HG03442 (cell line): ENCODE results near the gene FBXL15.

ENCODE experiments used
- ATAC-seq: cut with Tn5 transposase; IDR thresholded peaks from one replicate; pipeline ENCODE4 v1.9.1; 2021; ENCODE audit warnings: mild to moderate bottlenecking, moderate library complexity; ENCODE audit not compliant: unreplicated experiment

FBXL15 gene

GRCh38 chr10:102420714-102421506 lies at the start of gene FBXL15:
Gene FBXL15, plus strand, starts transcription at chr10:102420836. Its CDS starts 294 bp downstream, at chr10:102421130.
- peak; percentile 71 for ATAC-seq

GRCh38 chr10:102371295-102371694 lies 49.3 kb upstream of the FBXL15 start:
- ATAC-seq = no peak

- no peak for ATAC-seq
Observed at GRCh38 chr10:102375250-102375649, 45.4 kb upstream of the FBXL15 start.

DNA sequence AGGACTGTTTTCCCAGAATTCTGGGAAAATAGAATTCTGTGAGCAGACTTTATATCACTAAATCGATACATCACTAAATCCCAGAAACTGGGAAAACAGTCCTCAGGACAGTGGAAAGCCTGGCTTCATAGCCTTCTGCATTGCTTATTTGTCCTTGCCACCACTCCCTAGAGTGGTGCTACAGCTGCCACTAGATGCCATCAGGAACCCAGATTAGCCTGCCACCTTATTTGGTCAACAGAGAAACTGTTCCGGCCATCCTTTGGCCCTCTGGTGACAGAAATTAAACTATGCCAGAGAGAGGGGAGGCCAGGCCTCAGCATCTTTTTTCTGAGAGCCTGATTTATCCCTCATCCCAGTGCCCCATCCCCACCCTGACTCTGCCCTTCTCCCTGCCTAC lies 44.8 kb upstream of the FBXL15 start:
- no peak for ATAC-seq

- ATAC-seq = no peak
Observed at GRCh38 chr10:102376901-102377300, 43.7 kb upstream of the FBXL15 start.

GRCh38 chr10:102379383-102379782 lies 41.3 kb upstream of the FBXL15 start:
- ATAC-seq = no peak

DNA sequence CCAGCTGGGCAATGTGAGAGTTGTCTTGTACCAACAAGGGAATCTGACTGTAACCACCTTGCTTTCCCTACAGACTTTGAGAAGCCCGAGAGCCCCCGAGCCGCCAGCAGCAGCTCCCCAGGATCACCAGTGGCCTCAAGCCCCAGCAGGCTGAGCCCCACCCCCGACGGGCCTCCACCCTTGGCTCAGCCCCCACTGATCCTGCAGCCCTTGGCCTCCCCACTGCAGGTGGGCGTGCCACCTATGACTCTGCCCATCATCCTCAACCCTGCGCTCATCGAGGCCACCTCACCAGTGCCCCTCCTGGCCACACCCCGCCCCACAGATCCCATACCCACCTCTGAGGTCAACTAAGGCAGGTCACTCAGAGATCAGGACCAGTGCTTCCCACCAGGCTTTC lies 38.7 kb upstream of the FBXL15 start:
- no peak for ATAC-seq

DNA sequence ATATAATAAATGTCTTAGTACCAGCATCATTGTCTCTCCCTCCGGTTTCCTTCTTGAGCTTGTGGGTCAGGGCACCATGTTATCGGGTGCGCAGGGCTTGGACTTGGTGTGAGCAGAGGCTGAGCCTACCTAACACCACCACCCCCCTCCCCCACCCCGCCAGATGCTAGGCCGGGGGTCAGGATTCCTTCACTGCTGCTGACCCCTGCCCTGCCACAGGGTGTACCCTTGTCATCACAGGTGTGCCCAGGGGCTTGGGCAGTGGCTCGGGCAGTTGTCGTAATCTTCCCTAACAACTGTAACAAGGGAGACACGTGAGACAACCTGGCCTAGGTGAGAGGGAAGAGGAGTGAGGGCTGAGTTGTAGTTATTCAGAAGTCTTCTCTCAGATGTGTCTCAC lies 37.8 kb upstream of the FBXL15 start:
- ATAC-seq = no peak

DNA sequence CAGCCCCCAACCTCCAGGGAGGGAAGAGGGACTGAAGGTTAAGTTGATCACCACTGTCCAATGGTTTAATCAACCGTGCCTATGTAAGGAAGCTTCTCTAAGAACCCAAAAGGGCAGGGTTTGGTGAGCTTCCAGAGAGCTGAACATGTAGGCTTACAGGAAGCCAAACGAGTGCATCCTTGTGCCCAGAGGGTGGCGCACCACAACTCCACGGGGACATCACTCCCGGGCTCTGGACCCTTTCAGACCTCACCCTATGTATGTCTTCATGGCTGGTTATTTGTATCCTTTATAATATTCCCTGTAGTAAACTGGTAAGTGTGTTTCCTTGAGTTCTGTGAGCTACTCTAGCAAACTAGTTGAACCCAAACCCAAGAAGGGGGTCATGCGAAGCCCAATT lies 36.6 kb upstream of the FBXL15 start:
- ATAC-seq = no peak

DNA sequence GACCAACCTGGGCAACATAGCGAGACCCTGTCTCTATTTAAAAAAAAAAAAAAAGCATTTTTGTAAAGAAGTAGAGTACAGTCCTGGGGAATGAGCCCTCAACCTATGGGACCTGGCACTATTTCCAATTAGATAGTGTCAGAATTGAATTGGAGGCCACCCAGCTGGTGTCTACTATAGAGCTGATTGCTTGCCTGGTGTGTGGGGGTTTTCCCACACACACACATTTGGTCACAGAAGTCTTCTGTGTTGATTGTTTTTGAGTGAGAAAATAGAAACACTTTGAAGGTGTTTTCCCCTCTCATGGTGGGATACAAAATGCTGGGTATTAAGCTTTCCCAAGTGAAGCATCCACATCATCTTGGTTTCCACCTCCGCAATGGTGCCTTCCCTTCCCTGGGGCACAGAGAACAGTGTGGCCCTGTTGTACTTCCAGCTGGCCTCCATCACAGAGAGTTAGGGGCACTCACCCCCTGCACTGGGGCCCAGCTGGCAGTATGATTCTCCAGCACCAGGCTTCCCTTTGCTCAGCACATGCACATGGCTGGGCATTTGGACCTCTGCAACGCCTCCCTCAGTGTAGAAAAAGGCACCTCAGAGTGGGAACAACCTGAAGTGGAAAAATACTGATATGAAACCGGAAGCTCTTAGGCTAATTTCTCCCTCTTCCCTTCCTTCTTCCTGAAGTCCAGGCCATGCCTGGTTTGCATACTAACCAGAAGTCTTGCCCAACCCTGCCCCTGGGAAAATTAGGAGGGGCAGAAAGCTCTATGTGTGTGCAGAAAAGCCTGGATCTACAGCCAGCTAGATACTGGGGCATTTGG lies 35.8 kb upstream of the FBXL15 start:
- no peak for ATAC-seq

GRCh38 chr10:102389894-102390293 lies 30.7 kb upstream of the FBXL15 start:
- ATAC-seq = no peak

DNA sequence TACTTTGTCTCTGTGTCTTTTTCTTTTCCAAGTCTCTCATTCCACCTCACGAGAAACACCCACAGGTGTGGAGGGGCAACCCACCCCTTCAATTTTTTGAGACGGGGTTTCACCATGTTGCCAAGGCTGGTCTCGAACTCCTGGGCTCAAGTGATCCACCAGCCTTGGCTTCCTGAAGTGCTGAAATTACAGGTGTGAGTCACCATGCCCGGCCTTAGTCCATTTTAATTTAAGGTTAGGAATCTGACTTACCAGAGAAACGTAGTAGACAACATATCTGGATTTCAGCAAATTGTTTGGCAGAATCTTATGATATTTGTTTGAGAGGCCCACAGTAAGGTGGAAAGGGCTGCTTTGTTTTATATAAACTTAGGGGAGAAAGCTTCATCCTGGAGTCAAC lies 28.3 kb upstream of the FBXL15 start:
- ATAC-seq = no peak

- no peak for ATAC-seq
Observed at GRCh38 chr10:102393411-102394078, 27.1 kb upstream of the FBXL15 start.

- ATAC-seq = peak; percentile 80
Observed at GRCh38 chr10:102394079-102394800, 26.4 kb upstream of the FBXL15 start.

GRCh38 chr10:102394801-102395399 lies 25.7 kb upstream of the FBXL15 start:
- no peak for ATAC-seq

DNA sequence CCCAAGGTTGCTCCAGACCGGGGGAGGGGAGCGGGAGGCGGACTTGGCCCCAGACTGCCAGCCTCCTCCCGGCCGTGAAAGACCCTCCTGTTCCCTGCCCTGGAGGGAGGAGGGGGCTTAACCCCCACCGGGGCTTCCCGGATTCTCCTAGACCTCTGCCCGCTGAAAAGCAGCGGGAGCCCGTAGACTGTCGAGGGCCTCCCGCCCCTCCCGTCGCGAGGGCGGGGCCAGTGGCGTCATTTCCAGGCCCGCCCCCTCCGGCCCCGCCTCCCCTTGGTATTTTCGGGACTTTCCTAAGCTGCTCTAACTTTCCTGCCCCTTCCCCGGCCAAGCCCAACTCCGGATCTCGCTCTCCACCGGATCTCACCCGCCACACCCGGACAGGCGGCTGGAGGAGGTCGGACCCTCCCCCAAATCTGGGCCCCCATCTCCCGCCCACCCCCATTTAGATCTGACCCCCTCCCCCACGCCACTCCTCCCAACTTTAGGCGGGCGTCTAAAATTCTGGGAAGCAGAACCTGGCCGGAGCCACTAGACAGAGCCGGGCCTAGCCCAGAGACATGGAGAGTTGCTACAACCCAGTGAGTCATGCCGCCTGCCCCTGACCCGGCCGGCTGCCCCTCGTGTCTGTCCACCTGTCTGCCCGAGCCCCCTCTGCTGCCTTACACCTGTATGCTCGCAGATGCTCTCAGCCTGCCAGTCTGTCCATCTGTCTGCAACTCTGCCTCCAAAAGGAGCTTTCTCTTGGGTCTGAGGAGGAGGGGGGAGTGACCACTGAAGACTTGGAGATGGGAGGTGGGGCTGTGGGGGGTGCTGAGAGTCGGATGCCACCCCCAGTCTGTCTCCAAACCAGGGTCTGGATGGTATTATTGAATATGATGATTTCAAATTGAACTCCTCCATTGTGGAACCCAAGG lies 25.0 kb upstream of the FBXL15 start, which contains the start of gene NFKB2:
Gene NFKB2 (plus strand): TSS at position 306 of the 917 bp plus-strand sequence. CDS start 255 bp downstream, at position 561.
- peak; percentile 26 for ATAC-seq

- ATAC-seq = no peak
Observed at GRCh38 chr10:102396317-102396650, 24.4 kb upstream of the FBXL15 start.

GRCh38 chr10:102396730-102397151 lies 23.9 kb upstream of the FBXL15 start:
- ATAC-seq = no peak
